PFSK-1 (cell line): Measurements from ENCODE around the gene CNTNAP5.

Experiments used
- POLR2AphosphoS5 ChIP-seq: IDR thresholded peaks from 2 replicates; pipeline ENCODE4 v1.6.1; 2012; ENCODE audit warnings: low read depth, mild to moderate bottlenecking, control low read depth, low read length, moderate library complexity
- SIN3A ChIP-seq: IDR thresholded peaks from 2 replicates; pipeline ENCODE4 v1.6.1; 2012; ENCODE audit warnings: mild to moderate bottlenecking, low read length, moderate library complexity, borderline replicate concordance; ENCODE audit not compliant: insufficient read depth
- TF ChIP-seq, protein P1 (sequence below), 2 experiments: IDR thresholded peaks; 2 replicates each; pipeline versions ENCODE4 v1.6.1 to v1.8.0; 2011 to 2012; ENCODE audit warnings: low read depth in 2 of 2, low read length in 2 of 2, control low read depth in 1 of 2, inconsistent platforms in 1 of 2, mild to moderate bottlenecking in 1 of 2, moderate library complexity in 1 of 2; ENCODE audit not compliant: insufficient read depth in 1 of 2

DNA sequence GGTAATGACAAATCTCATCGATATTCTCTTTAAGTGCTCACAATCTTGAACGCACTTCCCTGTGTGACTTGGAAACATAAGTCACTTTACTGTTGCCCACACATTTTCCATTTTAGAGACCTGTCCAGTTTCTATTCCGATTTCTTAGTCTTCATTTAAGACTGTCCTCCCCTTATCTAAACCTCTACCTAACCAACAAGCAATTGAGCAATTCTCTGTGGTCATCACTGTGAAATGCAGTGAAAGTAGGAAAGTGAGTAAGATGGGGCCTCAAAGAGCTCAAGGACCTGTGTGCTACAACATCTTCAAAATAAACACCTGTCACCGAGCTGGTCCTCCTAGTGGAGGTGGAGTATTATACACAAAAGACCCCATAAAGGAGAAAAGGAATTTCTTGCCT is 184.4 kb downstream of the CNTNAP5 start:
- TF ChIP-seq POLR2AphosphoS5 (no peak), SIN3A (no peak)
- TF ChIP-seq, protein P1, sequence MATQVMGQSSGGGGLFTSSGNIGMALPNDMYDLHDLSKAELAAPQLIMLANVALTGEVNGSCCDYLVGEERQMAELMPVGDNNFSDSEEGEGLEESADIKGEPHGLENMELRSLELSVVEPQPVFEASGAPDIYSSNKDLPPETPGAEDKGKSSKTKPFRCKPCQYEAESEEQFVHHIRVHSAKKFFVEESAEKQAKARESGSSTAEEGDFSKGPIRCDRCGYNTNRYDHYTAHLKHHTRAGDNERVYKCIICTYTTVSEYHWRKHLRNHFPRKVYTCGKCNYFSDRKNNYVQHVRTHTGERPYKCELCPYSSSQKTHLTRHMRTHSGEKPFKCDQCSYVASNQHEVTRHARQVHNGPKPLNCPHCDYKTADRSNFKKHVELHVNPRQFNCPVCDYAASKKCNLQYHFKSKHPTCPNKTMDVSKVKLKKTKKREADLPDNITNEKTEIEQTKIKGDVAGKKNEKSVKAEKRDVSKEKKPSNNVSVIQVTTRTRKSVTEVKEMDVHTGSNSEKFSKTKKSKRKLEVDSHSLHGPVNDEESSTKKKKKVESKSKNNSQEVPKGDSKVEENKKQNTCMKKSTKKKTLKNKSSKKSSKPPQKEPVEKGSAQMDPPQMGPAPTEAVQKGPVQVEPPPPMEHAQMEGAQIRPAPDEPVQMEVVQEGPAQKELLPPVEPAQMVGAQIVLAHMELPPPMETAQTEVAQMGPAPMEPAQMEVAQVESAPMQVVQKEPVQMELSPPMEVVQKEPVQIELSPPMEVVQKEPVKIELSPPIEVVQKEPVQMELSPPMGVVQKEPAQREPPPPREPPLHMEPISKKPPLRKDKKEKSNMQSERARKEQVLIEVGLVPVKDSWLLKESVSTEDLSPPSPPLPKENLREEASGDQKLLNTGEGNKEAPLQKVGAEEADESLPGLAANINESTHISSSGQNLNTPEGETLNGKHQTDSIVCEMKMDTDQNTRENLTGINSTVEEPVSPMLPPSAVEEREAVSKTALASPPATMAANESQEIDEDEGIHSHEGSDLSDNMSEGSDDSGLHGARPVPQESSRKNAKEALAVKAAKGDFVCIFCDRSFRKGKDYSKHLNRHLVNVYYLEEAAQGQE (IDR thresholded peaks at IDR 0.05; ENCODE audit: insufficient read depth in 1 of 2, low read depth in 2 of 2, low read length in 2 of 2) = no peak
